ENCODE data around the gene DYRK3.

Gene DYRK3

DNA sequence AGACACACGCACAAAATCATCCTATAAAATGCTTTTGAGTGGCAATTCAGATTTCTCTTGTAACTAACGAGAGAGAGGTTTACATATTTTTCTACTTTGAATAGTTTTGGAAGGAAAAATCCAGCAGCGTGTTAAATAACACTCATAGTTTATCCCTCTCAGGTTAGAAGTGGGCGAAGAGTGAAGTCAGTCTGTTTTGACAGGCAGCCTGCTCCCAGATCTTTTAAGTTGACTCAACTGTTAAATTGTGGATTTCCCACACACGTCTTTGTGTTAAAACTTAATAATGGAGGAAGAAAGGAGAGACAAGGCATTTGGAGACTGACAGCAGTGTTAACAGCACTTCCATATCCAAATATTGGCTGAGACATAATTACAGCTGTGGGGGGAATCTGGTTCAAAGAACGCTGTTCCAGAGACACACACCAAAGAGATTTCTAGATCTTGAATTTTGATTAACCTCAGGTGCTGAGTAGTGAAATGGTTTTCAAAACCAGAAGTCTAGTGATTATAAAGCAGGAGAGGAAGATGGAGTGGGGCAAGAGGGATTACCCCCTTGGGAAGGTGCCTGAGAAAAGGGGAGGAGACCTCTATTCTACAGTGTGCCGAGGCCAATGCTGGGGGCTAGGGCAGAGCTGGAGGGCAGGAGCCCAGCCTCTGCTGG lies 52.0 kb downstream of the DYRK3 start:
- H3K9ac ChIP-seq: no peak overlapping the region

GRCh38 chr1:206687915-206688442 lies 52.6 kb downstream of the DYRK3 start:
- Histone ChIP-seq H3K36me3 (ENCODE audit: insufficient read depth) (no peaks in the 10 kb centered on the region), H3K27me3 (ENCODE audit: insufficient read depth, low read depth) (peaks cover 27% of the 10 kb centered on the region; the same call in 1 of the 2 replicates), H3K79me2 (ENCODE audit: insufficient read depth, low read depth) (peaks cover 29% of the 10 kb centered on the region; the same call in 1 of the 2 replicates), H3K4me3 (IDR thresholded peaks at IDR 0.05; ENCODE audit: insufficient read depth, low read depth, low read length) (no peak overlapping the region), H2AFZ (ENCODE audit: low read depth) (no peak overlapping the region), H3K4me1 (ENCODE audit: low read depth, poor library complexity, severe bottlenecking) (peaks cover 35% of the 10 kb centered on the region), H3K4me2 (no peak overlapping the region; the same call in 1 of the 2 replicates), H3K27ac (no peak overlapping the region), H3K9ac (no peak overlapping the region), H4K20me1 (ENCODE audit: insufficient read depth) (0 out of 2 replicates have a peak, but pooled peaks cover 3% of the 10 kb centered on the region)
- no peak for TF ChIP-seq CTCF (conservative IDR thresholded peaks at IDR 0.05; ENCODE audit: low read depth, low read length)

More for the DNA sequence above, 52.0 kb downstream of the DYRK3 start:
- H2AFZ ChIP-seq (ENCODE audit: low read depth): no peak overlapping the region
- no peak for TF ChIP-seq CTCF (conservative IDR thresholded peaks at IDR 0.05; ENCODE audit: low read depth, low read length)
- no peaks in the 10 kb centered on the region for H3K36me3 ChIP-seq (ENCODE audit: insufficient read depth)
- peaks cover 29% of the 10 kb centered on the region; the same call in 1 of the 2 replicates for H3K79me2 ChIP-seq (ENCODE audit: insufficient read depth, low read depth)
- H3K4me2 ChIP-seq: peak overlapping the region; percentile 74; the same call in 1 of the 2 replicates
- H3K27ac ChIP-seq: no peak overlapping the region
- peaks cover 27% of the 10 kb centered on the region; the same call in 1 of the 2 replicates for H3K27me3 ChIP-seq (ENCODE audit: insufficient read depth, low read depth)
- H3K4me1 ChIP-seq (ENCODE audit: low read depth, poor library complexity, severe bottlenecking): peaks cover 29% of the 10 kb centered on the region
- 0 out of 2 replicates have a peak, but pooled peaks cover 3% of the 10 kb centered on the region for H4K20me1 ChIP-seq (ENCODE audit: insufficient read depth)
- no peak overlapping the region for H3K4me3 ChIP-seq (IDR thresholded peaks at IDR 0.05; ENCODE audit: insufficient read depth, low read depth, low read length)

- Histone ChIP-seq H3K36me3 (ENCODE audit: insufficient read depth) (no peaks in the 10 kb centered on the region), H3K4me3 (IDR thresholded peaks at IDR 0.05; ENCODE audit: insufficient read depth, low read depth, low read length) (no peak overlapping the region), H3K4me2 (no peak overlapping the region), H3K79me2 (ENCODE audit: insufficient read depth, low read depth) (peaks cover 29% of the 10 kb centered on the region; the same call in 1 of the 2 replicates), H3K4me1 (ENCODE audit: low read depth, poor library complexity, severe bottlenecking) (peaks cover 36% of the 10 kb centered on the region), H2AFZ (ENCODE audit: low read depth) (no peak overlapping the region), H4K20me1 (ENCODE audit: insufficient read depth) (0 out of 2 replicates have a peak, but pooled peaks cover 3% of the 10 kb centered on the region), H3K27me3 (ENCODE audit: insufficient read depth, low read depth) (peaks cover 15% of the 10 kb centered on the region; the same call in 1 of the 2 replicates), H3K27ac (no peak overlapping the region), H3K9ac (no peak overlapping the region)
- TF ChIP-seq CTCF (conservative IDR thresholded peaks at IDR 0.05; ENCODE audit: low read depth, low read length): no peak
Observed at GRCh38 chr1:206690516-206690915, 55.2 kb downstream of the DYRK3 start.

DNA sequence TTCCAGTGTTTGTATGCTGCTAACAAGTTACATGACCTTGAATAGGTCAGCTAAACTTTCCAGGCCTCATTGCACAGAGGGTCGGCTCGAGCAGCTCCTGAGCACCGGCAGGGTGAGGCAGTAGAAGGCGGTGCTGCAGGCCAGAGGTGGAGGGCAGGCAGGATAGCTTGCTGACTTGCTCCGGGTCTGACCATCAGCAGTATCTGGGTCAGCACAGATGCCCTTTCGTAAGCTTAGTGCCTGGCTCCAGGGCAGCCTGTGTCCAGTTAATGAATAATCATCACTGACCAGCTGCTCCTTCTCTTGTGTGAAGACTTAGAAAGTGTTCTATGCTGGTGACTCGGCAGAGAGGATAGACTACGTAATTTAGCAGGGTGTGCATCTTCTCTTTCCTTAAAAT lies 56.3 kb downstream of the DYRK3 start:
- Histone ChIP-seq H3K9ac (no peak overlapping the region), H3K36me3 (ENCODE audit: insufficient read depth) (no peaks in the 10 kb centered on the region), H3K4me1 (ENCODE audit: low read depth, poor library complexity, severe bottlenecking) (peaks cover 41% of the 10 kb centered on the region), H3K27me3 (ENCODE audit: insufficient read depth, low read depth) (peaks cover 9% of the 10 kb centered on the region; the same call in 1 of the 2 replicates), H2AFZ (ENCODE audit: low read depth) (no peak overlapping the region), H3K4me2 (no peak overlapping the region), H3K27ac (no peak overlapping the region), H3K79me2 (ENCODE audit: insufficient read depth, low read depth) (peaks cover 27% of the 10 kb centered on the region; the same call in 1 of the 2 replicates), H3K4me3 (IDR thresholded peaks at IDR 0.05; ENCODE audit: insufficient read depth, low read depth, low read length) (no peak overlapping the region), H4K20me1 (ENCODE audit: insufficient read depth) (0 out of 2 replicates have a peak, but pooled peaks cover 3% of the 10 kb centered on the region)
- no peak for TF ChIP-seq CTCF (conservative IDR thresholded peaks at IDR 0.05; ENCODE audit: low read depth, low read length)
